Testis (tissue), 2 donors: Measurements from ENCODE around the gene ATXN7L3.

Source experiments
- CTCF ChIP-seq, 3 experiments: fragments of 450-650 bp in 2 of 3; fragments of 200-600 bp in 1 of 3; sonication (generic) in 1 of 3; IDR thresholded peaks; one replicate each; pipeline ENCODE4 v1.5.1; 2016 to 2019; ENCODE audit warnings: antibody characterized with exemption in 3 of 3, mild to moderate bottlenecking in 2 of 3, moderate library complexity in 1 of 3
- POLR2A ChIP-seq: fragments of 450-650 bp; IDR thresholded peaks from one replicate; pipeline ENCODE4 v1.6.1; 2017; ENCODE audit warnings: antibody characterized with exemption, mild to moderate bottlenecking, moderate library complexity

DNA sequence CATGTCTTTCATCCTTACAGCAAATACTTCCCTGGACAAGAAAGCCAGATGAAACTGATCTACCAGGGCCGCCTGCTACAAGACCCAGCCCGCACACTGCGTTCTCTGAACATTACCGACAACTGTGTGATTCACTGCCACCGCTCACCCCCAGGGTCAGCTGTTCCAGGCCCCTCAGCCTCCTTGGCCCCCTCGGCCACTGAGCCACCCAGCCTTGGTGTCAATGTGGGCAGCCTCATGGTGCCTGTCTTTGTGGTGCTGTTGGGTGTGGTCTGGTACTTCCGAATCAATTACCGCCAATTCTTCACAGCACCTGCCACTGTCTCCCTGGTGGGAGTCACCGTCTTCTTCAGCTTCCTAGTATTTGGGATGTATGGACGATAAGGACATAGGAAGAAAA is 9.2 kb downstream of the ATXN7L3 start:
- no peak for TF ChIP-seq CTCF (IDR thresholded peaks at IDR 0.05)
- TF ChIP-seq POLR2A = no peak
